H9 (cell line): Measurements from ENCODE around the gene ASGR2. TPM values are rescaled to one million over a fixed set of nuclear protein-coding genes. Genes with fewer than 3 reads are reported as not detected.
A peak's percentile ranks its signal among the peaks of the same experiment; 100 is the strongest.

Experiments
- DNase-seq: peaks from one replicate; pipeline ENCODE4 v3.0.0-alpha.2; 2017
- H2AFZ ChIP-seq: one replicate; pipeline ENCODE4 v1.6.1; 2013; ENCODE audit warnings: mild to moderate bottlenecking, low read length, control low read depth, moderate library complexity
- H2AK5ac ChIP-seq: 2 replicates; pipeline ENCODE4 v1.6.1; 2013; ENCODE audit warnings: low read length, control low read depth, mixed read lengths; ENCODE audit not compliant: insufficient read length
- H2BK120ac ChIP-seq: one replicate; pipeline ENCODE4 v1.6.1; 2013; ENCODE audit warnings: low read depth, mild to moderate bottlenecking, low read length, control low read depth, inconsistent platforms; ENCODE audit not compliant: poor library complexity, severe bottlenecking
- H2BK12ac ChIP-seq: 2 replicates; pipeline ENCODE4 v1.6.1; 2013; ENCODE audit warnings: low read length, control low read depth, mixed read lengths, low read depth; ENCODE audit not compliant: insufficient read length
- H2BK15ac ChIP-seq: 2 replicates; pipeline ENCODE4 v1.6.1; 2013; ENCODE audit warnings: low read depth, low read length, control low read depth
- H2BK20ac ChIP-seq: one replicate; pipeline ENCODE4 v1.6.1; 2013; ENCODE audit warnings: low read depth, mild to moderate bottlenecking, low read length, control low read depth, inconsistent platforms; ENCODE audit not compliant: poor library complexity, severe bottlenecking
- H2BK5ac ChIP-seq: 2 replicates; pipeline ENCODE4 v1.6.1; 2013; ENCODE audit warnings: low read length, control low read depth, mixed read lengths; ENCODE audit not compliant: insufficient read length
- H3K14ac ChIP-seq: 2 replicates; pipeline ENCODE4 v1.6.1; 2013; ENCODE audit warnings: low read length, control low read depth; ENCODE audit not compliant: insufficient read depth
- H3K18ac ChIP-seq: 2 replicates; pipeline ENCODE4 v1.6.1; 2013; ENCODE audit warnings: low read depth, mild to moderate bottlenecking, mixed read lengths, low read length, control low read depth; ENCODE audit not compliant: insufficient read length
- H3K23ac ChIP-seq: 2 replicates; pipeline ENCODE4 v1.6.1; 2013; ENCODE audit warnings: low read length, control low read depth, mixed read lengths, low read depth; ENCODE audit not compliant: insufficient read length
- H3K23me2 ChIP-seq: 2 replicates; pipeline ENCODE4 v1.6.1; 2013; ENCODE audit warnings: low read depth, mild to moderate bottlenecking, mixed read lengths, low read length, control low read depth; ENCODE audit not compliant: insufficient read length, poor library complexity, severe bottlenecking
- H3K27ac ChIP-seq: 2 replicates; pipeline ENCODE4 v1.5.1; 2013; ENCODE audit warnings: low read length, control low read depth, mixed read lengths, low read depth; ENCODE audit not compliant: insufficient read length
- H3K27me3 ChIP-seq: 2 replicates; pipeline ENCODE4 v1.6.1; 2013; ENCODE audit warnings: low read length, control low read depth, inconsistent platforms; ENCODE audit not compliant: insufficient read depth
- H3K4ac ChIP-seq: 2 replicates; pipeline ENCODE4 v1.6.1; 2013; ENCODE audit warnings: low read depth, mild to moderate bottlenecking, control low read depth, inconsistent platforms, low read length, moderate library complexity
- H3K4me1 ChIP-seq: 2 replicates; pipeline ENCODE4 v1.6.1; 2013; ENCODE audit warnings: low read length, control low read depth, inconsistent platforms; ENCODE audit not compliant: insufficient read depth
- H3K4me2 ChIP-seq: 2 replicates; pipeline ENCODE4 v1.6.1; 2013; ENCODE audit warnings: low read length, control low read depth, mixed read lengths; ENCODE audit not compliant: insufficient read length, insufficient read depth
- H3K56ac ChIP-seq: 2 replicates; pipeline ENCODE4 v1.6.1; 2013; ENCODE audit warnings: low read depth, mild to moderate bottlenecking, mixed read lengths, low read length, control low read depth; ENCODE audit not compliant: insufficient read length
- H3K79me1 ChIP-seq: 2 replicates; pipeline ENCODE4 v1.6.1; 2013; ENCODE audit warnings: low read depth, mild to moderate bottlenecking, moderate library complexity, low read length, control low read depth, inconsistent platforms; ENCODE audit not compliant: insufficient read depth, poor library complexity, severe bottlenecking
- H3K79me2 ChIP-seq: 2 replicates; pipeline ENCODE4 v1.6.1; 2013; ENCODE audit warnings: low read length, control low read depth, inconsistent platforms; ENCODE audit not compliant: insufficient read depth
- H3K9ac ChIP-seq: 2 replicates; pipeline ENCODE4 v1.6.1; 2013; ENCODE audit warnings: low read length, control low read depth, mixed read lengths; ENCODE audit not compliant: insufficient read length; ENCODE audit errors: extremely low read depth
- H3K9me3 ChIP-seq: one replicate; pipeline ENCODE4 v1.6.1; 2013; ENCODE audit warnings: low read depth, low read length, inconsistent platforms; ENCODE audit not compliant: control insufficient read depth
- H3T11ph ChIP-seq: one replicate; pipeline ENCODE4 v1.6.1; 2013; ENCODE audit warnings: mild to moderate bottlenecking, low read length, control low read depth, inconsistent platforms
- H4K20me1 ChIP-seq: one replicate; pipeline ENCODE4 v1.6.1; 2013; ENCODE audit not compliant: control insufficient read depth, insufficient read length, insufficient read depth
- H4K5ac ChIP-seq: 2 replicates; pipeline ENCODE4 v1.6.1; 2013; ENCODE audit warnings: low read depth, mild to moderate bottlenecking, mixed read lengths, low read length, control low read depth; ENCODE audit not compliant: insufficient read length
- H4K8ac ChIP-seq: replicated peaks from 2 replicates; pipeline ENCODE4 v1.6.1; 2013; ENCODE audit warnings: low read length, control low read depth, mixed read lengths, low read depth; ENCODE audit not compliant: insufficient read length
- H4K91ac ChIP-seq: 2 replicates; pipeline ENCODE4 v1.6.1; 2013; ENCODE audit warnings: low read depth, mild to moderate bottlenecking, moderate library complexity, mixed read lengths, low read length, control low read depth; ENCODE audit not compliant: insufficient read length
- H3K27ac Mint-ChIP-seq, 3 experiments: 2 replicates in 2 of 3; 3 replicates in 1 of 3; pipeline ENCODE4 v1.8.0; 2020 to 2021; ENCODE audit warnings: mixed read lengths in 3 of 3, mild to moderate bottlenecking in 1 of 3, moderate library complexity in 1 of 3
- H3K27me3 Mint-ChIP-seq: 2 replicates; pipeline ENCODE4 v1.8.0; 2021; ENCODE audit warnings: low read depth, mild to moderate bottlenecking, moderate library complexity, mixed read lengths
- H3K36me3 Mint-ChIP-seq, 3 experiments: 2 replicates in 2 of 3; 3 replicates in 1 of 3; pipeline ENCODE4 v1.8.0; 2020 to 2021; ENCODE audit warnings: low read depth in 3 of 3, mixed read lengths in 3 of 3; ENCODE audit not compliant: insufficient read depth in 1 of 3
- H3K4me1 Mint-ChIP-seq, 2 experiments: 2 replicates each; pipeline ENCODE4 v1.8.0; 2020; ENCODE audit warnings: mixed read lengths in 2 of 2
- H3K4me3 Mint-ChIP-seq, 2 experiments: 2 replicates in 1 of 2; 3 replicates in 1 of 2; pipeline ENCODE4 v1.8.0; 2020 to 2021; ENCODE audit warnings: mild to moderate bottlenecking in 2 of 2, mixed read lengths in 2 of 2, moderate library complexity in 1 of 2
- H3K9me3 Mint-ChIP-seq, 2 experiments: 2 replicates in 1 of 2; 3 replicates in 1 of 2; pipeline ENCODE4 v1.8.0; 2020; ENCODE audit warnings: mild to moderate bottlenecking in 2 of 2, mixed read lengths in 2 of 2, moderate library complexity in 1 of 2
- CTCF ChIP-seq: fragments of 200-600 bp; sonication (generic); conservative IDR thresholded peaks from 3 replicates; pipeline ENCODE4 v1.8.0; 2021; ENCODE audit warnings: antibody characterized with exemption, mild to moderate bottlenecking
- WGBS: extraction: QIAGEN DNeasy Blood & Tissue Kit; methylation state at CpG from one replicate; pipeline ENCODE4 v1.1.7; 2013; ENCODE audit warnings: missing lambda C conversion rate, low lambda C conversion rate, mixed read lengths; ENCODE audit not compliant: insufficient read length; ENCODE audit errors: extremely low coverage; 5-methylcytosine and 5-hydroxymethylcytosine counted together
- total RNA-seq: library from RNA; stranded (reverse); gene quantifications from 2 replicates; pipeline ENCODE4 v1.2.1, GENCODE V29; 2021

Gene ASGR2
- total RNA-seq, 1 experiment from 2014 or later = not detected

GRCh38 chr17:7132511-7133094 is 18.0 kb upstream of the ASGR2 start:
- Histone ChIP-seq H3K14ac (peak overlapping the region; percentile 42; the same call in 1 of the 2 replicates), H3K4me1 (peaks cover 2% of the 10 kb centered on the region; the same call in 1 of the 2 replicates), H2BK15ac (no peak overlapping the region), H3T11ph (peak overlapping the region; percentile 85), H2BK5ac (no peak overlapping the region), H3K79me1 (no peaks in the 10 kb centered on the region), H4K20me1 (no peaks in the 10 kb centered on the region), H3K23me2 (peaks cover 3% of the 10 kb centered on the region), H4K8ac (no peak overlapping the region), H3K9ac (no peak overlapping the region), H3K4ac (no peak overlapping the region; the same call in 1 of the 2 replicates), H4K5ac (no peak overlapping the region), H3K79me2 (no peaks in the 10 kb centered on the region), H2BK20ac (no peak overlapping the region), H3K18ac (peak overlapping the region; percentile 89), H3K23ac (no peak overlapping the region), H2AK5ac (no peak overlapping the region), H4K91ac (no peak overlapping the region), H3K4me2 (peak overlapping the region; percentile 50), H2BK120ac (peak overlapping the region; percentile 31), H3K27ac (peak overlapping the region; percentile 79), H3K9me3 (no peaks in the 10 kb centered on the region), H3K56ac (no peak overlapping the region), H2AFZ (no peak overlapping the region), H3K27me3 (no peaks in the 10 kb centered on the region), H2BK12ac (peak overlapping the region; percentile 1)
- Mint-ChIP-seq H3K36me3 (no peaks in the 10 kb centered on the region), H3K4me3 (peak overlapping the region; percentile 43 to 68; a peak in 3 of 5 replicates), H3K4me1 (peaks cover 32 to 50% of the 10 kb centered on the region in 2 experiments), H3K27me3 (peaks cover 70% of the 10 kb centered on the region), H3K9me3 (no peaks in the 10 kb centered on the region; a peak in 1 of 5 replicates), H3K27ac (peak overlapping the region; percentile 99 to 100 (median 100))
- peak; percentile 95 for DNase-seq
- TF ChIP-seq CTCF = no peak
- no CpG with 5 or more reads among the region's 7 CpGs for WGBS
